ENCODE results near the gene DNTT.

Gene DNTT

DNA sequence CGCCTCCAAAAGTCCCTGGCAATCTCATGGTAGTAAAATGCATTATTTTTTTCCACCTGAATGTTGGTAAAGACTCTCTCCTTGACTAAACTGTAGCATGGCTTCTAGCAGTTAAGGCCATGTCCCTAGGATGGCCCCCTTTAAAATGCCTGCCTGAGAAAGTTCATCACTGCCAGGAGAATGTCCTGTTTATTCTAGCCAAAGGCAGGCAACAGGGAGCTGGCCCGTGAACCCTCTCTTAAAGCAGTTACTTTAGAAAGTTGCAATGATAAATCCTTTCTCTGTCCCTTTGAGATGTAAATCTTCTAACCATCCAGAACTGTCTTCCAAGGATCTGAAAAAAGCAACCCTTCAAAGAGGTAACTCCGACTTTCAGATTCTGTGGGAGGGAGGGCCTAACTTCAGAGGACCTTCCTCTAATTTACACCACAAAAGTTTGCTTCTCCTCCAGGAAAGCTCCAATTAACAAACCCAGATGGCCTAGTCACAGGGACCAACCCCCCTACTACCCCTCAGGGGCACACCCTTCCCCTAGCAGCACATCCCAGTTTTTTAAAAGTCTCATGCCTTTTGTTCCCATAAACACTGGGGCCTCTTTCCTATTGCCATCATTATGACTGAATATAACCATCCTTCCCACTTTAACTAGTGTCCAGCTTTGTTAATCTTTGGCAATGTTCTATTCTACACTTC lies 5.5 kb downstream of the DNTT start:
- DNase-seq (ENCODE audit: low read depth in 2 of 2), result no peak

DNA sequence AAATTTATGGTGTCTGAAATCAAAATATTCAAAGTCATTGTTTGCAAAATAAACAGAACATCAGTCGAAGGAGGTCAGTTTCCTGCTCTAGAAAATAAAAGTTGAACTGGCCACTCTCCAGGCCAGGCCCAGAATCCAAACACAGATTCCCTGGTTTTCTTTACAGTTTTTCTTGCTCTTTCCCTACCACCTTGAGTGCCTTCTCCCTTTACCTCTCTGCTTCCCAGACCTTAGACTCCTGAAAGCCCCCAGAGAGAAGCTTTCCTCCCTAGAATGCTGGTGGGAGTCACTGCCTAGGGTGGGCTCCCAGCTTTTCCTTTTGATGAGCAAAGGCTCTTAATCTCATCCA lies 6.1 kb downstream of the DNTT start:
- no peak for DNase-seq (ENCODE audit: low read depth in 2 of 2)

DNA sequence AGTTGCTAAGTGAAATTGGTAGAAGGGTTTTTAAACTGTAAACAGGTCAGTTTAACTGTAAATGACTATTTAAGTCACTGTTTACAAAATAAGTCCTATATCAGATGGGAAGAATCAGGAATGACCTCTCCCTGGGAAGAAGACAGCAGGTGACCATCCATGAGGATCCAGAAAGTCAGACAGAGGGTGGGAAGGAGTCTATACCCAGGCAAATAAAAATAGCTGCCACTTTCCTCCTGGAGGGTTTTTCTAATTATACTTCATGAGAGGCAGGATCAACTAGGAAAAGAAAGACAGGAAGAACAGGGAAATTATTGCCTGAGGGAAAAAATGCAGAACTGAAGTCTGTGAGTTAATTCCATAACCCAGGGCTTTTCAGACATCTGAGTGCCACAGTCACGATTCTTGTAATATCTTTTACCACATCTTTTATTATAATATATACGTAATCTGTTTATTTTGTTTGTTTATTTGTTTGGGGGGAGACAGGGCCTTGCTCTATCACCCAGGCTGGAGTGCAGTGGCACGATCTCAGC lies 7.0 kb downstream of the DNTT start:
- no peak for DNase-seq (ENCODE audit: low read depth in 2 of 2)

DNA sequence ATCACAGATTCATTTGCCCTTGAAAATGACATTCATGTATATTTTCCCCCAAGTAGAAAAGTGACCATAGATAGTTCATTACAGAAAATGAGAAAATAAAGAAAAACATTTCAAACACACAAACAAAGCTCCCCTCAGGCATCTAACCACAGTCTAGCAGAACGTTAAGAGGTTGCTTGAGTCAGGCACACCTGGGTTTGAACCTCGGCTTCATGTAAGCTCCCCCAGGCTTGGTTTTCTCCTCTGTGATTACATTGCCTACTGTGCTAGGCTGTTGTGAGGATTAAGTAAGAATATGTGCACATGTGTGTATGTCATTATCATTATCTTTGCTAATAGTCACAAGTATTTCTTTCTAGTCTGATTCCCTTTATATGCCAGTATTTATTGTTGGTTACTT lies 9.1 kb downstream of the DNTT start:
- no peak for DNase-seq (ENCODE audit: low read depth in 2 of 2)

DNA sequence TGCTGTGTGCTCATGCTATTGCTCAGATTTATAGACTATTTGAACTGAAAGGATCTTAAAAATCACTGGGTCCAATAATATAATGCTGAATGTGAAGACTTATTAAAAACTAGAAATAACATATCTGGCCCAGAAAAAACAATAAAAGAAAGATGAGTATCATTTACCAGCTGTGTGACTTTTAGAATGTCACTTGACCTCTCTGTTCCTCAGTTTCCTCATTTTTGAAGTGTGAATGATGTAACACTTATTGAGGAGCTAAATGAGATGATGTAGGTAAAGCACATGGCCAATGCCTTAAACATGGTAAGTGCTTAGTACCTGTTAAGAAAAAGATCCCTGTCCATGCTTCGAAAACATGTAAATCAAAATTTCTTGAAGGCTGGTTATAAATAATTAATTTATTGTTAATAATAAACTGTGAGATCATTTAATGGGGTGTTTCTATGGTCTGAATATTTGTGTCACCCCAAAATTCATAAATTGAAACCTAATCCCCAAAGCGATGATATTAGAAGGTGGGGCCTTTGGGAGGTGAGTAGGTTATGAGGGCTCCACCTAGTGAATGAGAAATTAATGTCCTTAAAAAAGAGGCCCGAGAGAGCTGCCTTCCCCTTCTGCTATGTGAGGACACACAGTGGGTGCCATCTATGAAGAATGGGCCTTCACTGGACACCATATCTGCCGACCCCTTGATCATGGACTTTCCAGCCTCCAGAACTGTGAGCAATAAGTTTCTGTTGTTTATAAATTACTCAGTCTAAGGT lies 13.0 kb downstream of the DNTT start:
- no peak for DNase-seq (ENCODE audit: low read depth in 2 of 2)

DNA sequence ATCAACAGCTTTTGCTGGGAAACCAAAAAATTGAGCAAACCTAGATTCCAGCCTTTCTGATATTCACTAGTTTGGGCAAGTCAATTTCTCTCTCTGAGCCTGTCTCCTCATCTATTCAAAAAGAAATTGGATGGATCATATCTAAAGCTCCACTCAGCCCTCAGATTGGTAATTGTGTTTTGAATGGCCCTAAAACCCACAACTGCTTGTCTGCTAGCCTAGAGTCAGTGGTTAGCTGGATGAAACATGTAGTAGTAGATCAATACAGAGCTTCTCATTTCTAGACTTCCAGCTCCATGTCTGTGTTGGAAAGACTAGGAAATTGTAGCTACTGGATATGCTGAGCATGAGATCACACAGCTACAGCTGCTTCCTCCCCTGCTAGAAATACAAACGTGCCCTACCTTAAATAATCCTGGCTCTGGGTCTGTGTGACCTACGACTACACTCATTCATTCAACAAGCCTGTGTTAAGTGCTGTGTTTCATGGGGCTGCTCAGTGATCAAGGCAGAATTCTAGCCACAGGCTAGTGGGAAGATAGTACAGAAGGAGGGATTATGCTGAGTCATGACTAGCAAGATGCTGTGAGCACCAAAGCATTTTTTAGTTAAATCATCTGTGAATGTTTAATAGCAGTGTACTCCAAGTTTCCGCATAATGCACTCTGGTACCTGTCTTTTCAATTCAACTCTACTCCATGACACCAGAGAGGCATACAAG lies 15.7 kb downstream of the DNTT start:
- no peak for DNase-seq (ENCODE audit: low read depth in 2 of 2)

DNA sequence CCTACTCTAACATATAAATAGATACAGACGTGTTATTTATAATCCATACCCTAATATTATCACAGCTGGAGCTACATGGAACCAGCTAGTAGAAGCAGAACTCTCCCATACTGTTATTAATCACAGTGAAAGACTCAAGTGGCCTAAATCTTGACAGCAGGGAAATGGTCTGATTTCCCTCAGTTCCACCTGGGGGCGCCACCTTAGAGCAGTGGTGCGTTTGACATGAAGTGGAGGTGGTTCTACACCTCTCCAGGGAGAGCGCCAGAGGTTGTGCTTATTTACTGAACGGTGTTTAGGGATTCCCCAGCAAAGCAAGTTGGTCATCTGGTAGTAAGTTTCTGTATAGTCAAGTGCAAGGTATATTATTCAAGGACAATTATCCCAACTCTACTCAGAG lies 17.6 kb downstream of the DNTT start:
- no peak for DNase-seq (ENCODE audit: low read depth in 2 of 2)

DNA sequence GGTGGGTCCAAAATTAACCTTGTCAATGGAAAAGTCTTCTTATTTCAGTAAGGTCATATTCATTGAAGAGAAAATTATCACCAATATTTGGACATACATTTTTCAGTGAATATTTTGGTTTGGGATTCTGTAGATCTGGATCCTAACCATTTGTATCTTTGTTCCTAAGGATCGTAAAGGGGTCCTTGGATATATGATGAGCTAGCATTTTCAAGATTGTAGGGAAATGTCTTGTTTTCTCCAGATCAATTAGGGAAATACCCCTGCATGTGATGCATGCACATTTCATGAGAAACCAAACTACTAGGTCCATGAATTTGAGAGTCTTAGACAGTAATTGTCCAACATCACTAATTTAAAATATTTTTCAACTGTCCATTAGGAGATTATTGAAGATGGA lies 18.0 kb downstream of the DNTT start:
- DNase-seq (ENCODE audit: low read depth in 2 of 2), result no peak

DNA sequence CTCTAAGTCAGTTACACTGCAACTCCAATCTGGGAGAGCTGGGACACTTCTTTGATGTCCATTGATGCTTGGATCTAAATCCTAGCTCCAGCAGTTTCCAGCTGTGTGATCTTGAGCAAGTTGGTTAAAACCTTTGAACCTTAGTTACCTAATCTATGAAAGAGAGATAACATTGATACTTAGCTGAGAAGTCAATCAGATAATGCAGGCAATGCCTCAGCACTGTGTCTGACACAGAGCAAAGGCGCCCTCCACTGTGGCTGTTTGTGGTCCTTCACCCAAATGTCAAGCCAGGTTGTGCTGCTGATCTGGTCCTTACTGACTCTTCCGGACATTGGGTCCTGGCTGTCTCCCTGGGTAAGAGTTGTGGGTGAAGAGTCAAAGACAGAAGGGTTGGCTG lies 20.2 kb downstream of the DNTT start:
- DNase-seq (ENCODE audit: low read depth in 2 of 2), result no peak

DNA sequence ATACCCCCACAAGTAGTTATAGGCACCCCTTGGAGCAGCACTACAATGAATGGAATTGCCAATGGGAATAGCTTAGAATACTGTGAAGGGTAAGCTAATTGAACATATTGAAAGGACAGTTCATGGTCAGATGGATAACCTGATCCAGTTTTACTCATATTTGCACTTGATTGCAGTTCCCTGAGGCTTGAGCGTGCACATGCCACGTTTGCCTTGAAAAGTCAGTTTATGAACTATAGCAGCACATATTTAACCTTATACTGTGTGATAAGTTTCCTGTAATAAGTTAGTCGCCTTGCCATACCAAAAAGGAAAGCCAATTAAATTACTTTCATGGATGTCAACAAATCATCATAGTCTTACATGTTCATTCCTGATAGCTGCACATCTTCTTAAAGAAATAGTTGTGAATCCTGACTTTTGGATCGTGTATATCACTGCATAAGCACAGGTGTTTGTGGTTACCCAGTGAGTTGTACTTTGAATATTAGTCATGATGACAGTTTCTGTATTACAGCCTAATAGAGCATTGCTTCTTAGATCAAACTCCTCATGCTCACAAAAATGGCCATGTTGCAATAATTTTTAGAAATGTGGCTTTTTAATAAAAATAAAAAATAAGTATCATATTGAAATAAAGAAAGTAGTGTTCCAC lies 21.6 kb downstream of the DNTT start:
- DNase-seq (ENCODE audit: low read depth in 2 of 2), result no peak

DNA sequence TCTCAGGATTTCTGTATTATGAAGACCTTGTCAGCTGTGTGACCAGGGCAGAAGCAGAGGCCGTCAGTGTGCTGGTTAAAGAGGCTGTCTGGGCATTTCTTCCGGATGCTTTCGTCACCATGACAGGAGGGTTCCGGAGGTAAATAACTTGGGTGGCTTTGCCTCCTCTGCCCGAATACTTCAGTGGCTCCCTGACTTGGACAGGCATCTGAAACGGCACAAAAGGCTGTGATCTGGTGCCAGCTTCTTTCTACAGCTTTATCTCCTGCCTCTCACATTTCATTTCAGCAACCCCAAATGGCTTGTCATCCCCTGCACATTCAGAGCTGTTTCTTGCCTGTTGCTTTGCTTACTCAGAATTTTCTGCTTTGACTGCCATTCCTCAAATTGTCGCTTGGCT lies 23.2 kb downstream of the DNTT start:
- DNase-seq (ENCODE audit: low read depth in 2 of 2), result no peak

DNA sequence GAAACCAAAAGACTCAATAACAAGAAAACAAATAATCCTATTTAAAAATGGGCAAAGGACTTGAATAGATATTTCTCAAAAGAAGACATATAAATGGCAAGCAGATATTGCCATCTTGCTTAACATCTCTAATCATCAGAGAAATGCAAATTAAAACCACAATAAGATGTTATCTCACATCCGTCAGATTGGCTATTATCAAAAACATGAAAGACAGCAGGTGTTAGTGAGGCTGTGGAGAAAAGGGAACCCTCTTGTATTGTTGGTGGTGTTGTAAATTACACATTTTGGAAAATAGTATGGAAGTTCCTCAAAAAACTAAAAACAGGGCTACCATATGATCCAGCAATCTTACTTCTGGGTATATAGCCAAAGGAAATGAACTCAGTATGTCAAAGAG lies 28.9 kb downstream of the DNTT start:
- no peak for DNase-seq (ENCODE audit: low read depth in 2 of 2)

DNA sequence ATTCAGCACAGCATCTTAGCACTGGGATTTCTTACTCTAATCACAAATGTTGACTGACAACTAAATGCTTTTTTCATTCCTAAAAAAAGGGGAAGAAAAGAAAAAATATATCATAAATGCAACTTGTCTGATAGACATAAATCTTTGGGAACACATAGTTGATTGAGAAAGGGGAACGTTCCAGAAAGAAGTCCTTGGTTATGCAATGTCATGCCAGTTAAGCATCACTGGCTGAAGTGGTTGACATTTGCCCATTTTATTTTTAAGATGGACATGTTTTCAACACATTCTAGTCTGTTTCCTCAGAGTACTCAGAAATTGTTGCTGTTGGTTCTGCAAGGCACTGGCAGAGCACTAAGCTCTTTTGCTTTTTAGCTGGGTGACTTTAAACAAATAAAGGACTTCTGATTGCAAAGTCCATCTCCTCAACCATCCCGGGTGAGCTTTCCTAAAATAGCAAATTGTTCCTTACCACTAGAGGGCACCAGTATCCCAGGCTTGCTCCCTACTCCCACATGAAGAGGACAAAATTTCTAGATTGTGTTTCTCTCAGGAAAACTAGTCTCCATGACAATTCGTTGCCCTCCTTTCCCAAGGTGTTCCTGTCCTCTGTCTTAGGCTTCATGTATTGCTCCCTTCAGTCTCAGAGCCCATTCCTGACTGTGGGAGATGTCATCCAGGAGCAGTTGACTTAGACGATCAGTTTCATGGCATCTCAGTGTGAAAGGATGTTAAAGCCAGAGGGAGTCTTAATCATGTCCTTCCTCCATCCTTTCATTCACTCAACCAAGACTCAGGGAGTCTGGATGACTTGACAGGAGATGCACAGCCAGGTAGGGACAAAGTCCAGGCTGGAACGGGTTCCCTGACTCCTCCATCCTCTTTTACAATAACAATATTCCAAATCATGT lies 30.6 kb downstream of the DNTT start:
- DNase-seq (ENCODE audit: low read depth in 2 of 2), result no peak

DNA sequence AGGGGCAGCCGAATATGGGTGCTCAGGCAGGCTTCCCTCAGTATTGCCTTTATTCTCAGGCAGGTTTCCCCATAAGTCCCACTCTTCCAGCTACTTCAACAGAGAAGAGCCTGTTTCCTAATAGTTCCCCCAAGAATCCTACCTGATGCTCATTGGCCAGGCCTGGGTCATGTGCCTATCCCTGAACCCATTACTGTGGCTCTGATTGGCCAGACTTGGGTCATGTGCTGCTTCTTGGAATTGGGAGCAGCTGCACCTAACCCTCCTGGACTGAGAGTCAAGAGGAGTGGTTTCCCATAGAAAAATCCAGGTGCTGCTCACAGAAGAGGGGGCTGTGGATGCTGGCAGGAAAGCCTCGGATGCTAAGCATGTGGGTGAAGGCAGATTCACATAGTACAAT lies 32.9 kb downstream of the DNTT start:
- no peak for DNase-seq (ENCODE audit: low read depth in 2 of 2)

DNA sequence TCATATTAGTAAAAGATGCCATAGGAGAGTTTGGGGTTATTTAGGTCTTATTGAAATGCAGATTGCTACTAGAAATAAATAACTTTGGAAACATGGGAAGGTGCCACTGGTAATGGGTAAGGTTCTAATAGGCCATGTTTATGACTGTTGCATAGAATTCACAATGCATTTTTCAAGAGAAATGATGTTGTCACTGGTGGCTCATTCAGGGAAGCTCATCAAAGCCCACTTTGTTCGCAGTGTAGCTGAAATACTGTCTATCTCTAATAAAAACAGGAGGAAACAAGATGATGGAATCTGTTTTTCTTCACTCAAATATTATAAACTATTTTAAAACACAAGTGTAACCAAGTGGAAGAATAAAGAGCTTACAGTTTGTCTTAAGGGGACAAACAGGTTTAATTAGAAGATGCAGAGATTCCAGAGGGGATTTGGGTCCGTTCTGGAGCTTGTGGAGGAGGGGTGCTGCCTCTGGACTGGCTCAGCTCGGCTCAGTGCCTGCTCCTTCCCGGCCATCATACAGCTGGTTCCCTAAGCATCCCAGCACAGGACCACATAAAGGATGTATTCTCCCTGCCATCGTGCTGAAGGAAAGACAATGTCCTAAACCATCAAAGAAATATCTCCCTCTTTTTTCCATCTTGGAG lies 34.2 kb downstream of the DNTT start:
- no peak for DNase-seq (ENCODE audit: low read depth in 2 of 2)

DNA sequence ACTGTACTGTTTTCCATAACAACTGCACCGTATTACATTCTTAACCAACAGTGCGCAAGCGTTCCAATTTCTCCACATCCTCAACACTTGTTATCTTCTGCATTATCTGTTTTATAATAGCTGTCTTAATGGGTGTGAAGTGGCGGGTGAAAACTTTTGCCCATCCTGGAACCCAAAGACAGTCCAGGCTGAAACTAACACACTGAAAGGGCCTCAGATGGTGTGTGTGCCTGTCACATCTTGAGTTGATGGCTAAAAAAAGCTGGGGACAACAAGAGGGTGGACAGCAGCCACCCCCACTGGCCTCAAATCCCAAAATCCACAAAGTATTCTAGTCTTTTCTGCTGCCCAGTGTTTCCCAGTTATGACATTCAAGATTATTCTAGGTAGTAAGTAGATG lies 35.1 kb downstream of the DNTT start:
- DNase-seq (ENCODE audit: low read depth in 2 of 2), result no peak

DNA sequence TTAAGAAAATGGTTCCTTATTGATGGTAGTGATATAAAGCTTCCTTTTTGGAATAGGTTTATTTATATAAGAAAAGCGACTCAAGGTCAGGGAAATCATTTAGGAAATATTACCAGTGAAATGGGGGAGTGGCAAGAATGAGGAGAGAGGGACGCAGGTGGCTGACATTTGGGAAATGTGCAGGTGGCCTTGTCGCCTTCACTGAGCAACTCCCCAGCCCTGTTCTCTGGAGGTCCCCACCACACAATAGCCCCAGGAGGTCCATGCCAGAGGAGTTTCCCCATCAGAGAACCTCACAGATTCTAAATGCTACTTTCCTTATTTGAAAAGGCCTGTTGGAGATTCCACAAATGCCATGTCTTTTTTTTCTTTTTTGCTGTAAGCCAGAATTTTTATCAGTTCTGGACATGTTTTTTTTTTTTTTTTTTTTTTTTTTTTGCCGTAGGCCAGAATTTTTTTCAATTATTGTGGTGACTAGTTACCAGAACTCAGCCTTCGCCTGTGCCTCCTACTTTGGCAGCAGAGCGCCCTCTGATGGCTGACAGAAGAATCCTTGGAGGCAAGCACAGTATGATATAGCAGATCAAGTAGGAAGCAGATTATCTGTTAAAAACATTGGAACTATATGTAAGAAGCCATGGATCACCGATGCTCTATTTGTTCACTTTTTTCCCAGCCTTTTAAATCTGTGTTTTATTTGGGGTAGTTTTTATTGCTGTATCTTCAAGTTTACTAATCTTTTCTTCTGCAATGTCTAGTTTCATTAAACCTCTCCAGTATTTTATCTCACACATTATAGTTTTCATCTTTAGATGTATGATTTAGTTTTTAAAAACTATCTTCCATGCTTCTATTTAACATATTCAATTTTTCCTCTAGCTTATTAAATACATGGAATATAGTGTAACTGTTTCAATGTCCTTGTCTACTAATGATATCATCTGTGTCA lies 36.0 kb downstream of the DNTT start:
- peak in 1 of 2 donors; percentile 19 for DNase-seq (ENCODE audit: low read depth in 2 of 2)

DNA sequence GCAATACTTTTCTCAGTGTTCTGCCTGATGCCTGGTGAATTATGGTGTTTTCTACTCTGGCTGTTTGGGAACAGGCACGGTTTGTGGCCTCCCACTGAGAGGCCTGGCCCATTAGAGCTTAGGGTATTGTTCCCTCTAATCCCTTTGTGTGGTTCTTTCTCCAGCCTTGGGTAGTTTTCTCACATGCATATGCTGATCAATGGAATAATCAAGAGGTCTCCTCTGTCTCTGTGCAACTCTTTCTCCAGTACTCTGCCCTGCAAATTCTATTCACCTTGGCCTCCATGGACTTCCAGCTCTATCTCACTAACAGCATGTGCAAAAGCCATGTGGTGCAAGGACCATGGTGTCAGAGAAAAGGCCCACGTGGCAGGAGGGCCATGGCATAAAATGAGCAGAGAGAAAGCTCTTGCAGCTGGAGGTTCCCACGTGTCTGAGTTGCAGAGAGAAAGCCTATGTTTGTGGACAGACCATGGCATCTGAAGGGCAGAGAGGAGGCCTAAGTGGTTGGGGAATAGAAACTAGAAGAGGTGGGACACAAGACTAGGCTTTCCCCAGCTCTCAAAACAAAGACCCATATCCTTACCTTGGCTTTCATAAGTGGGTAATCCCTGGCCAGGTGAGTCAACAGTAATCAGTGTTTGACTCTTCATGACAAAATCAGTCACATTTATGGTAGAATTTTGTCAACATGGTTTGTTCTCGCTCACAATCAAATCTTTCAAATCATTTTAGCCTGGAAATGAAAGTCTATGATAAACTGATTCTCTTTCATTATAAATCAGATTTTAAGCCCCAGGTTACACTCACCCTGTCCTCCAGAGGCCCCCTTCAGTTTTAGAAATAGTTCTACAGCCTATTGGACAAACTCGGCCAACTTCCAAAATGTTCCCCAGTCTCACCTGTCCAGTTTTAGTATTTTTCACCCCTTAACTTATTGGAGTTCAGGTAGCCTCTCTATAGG lies 37.3 kb downstream of the DNTT start:
- no peak for DNase-seq (ENCODE audit: low read depth in 2 of 2)

Data from stimulated activated CD8-positive, alpha-beta memory T cell treated with anti-CD3 and anti-CD28 coated beads, Interleukin-15, amount 100 ng/mL, for 4 hours (primary cell).